SK-N-SH (cell line): ENCODE results near the gene TM2D3. TPM values are rescaled to one million over a fixed set of nuclear protein-coding genes. Genes with fewer than 3 reads are reported as not detected.

Source experiments
- CTCF ChIA-PET: fragments of 300-600, 350-600 bp; formaldehyde crosslinking; extraction: SDS; loops from one replicate; lab custom pipeline; 2021; lab: Yijun Ruan, JAX
- POLR2A ChIA-PET: fragments of 350-600 bp; sonication (Branson Sonifier 250); formaldehyde crosslinking; extraction: SDS; loops from one replicate; lab custom pipeline; 2020; ENCODE audit warnings: antibody characterized with exemption, inconsistent platforms; lab: Yijun Ruan, JAX
- DNase-seq: peaks from one replicate; pipeline ENCODE4 v3.0.0; 2012
- H2AFZ ChIP-seq: fragments of 200-600 bp; sonication (generic); 2 replicates; pipeline ENCODE4 v1.8.1; 2016; ENCODE audit warnings: antibody characterized with exemption, mild to moderate bottlenecking, low read depth
- H3F3A ChIP-seq: fragments of 200-600 bp; sonication (generic); replicated peaks from 2 replicates; pipeline ENCODE3; 2016; ENCODE audit warnings: antibody characterized with exemption, mild to moderate bottlenecking; ENCODE audit not compliant: insufficient read depth
- H3K27ac ChIP-seq, 2 experiments: fragments of 200-500 bp in 1 of 2; fragments of 200-600 bp in 1 of 2; sonication (Bioruptor generic) in 1 of 2; sonication (generic), shearing (Covaris generic) in 1 of 2; 2 replicates each; pipeline versions ENCODE4 v1.5.1 to v1.6.1; 2014 to 2016; ENCODE audit warnings: low read depth in 2 of 2, inconsistent platforms in 1 of 2, low read length in 1 of 2, mild to moderate bottlenecking in 1 of 2, mixed read lengths in 1 of 2
- H3K27me3 ChIP-seq: fragments of 200-600 bp; sonication (generic), shearing (Covaris generic); 2 replicates; pipeline ENCODE4 v1.6.1; 2016; ENCODE audit warnings: mixed run types; ENCODE audit not compliant: insufficient read depth
- H3K36me3 ChIP-seq, 2 experiments: fragments of 200-500 bp in 1 of 2; fragments of 200-600 bp in 1 of 2; sonication (Bioruptor generic) in 1 of 2; sonication (generic) in 1 of 2; replicated peaks in 1 of 2; 2 replicates each; pipeline versions ENCODE3 to v1.5.1; 2014 to 2016; ENCODE audit warnings: low read length in 1 of 2, mild to moderate bottlenecking in 1 of 2; ENCODE audit not compliant: insufficient read depth in 2 of 2, control insufficient read depth in 1 of 2
- H3K4me1 ChIP-seq, 2 experiments: fragments of 200-500 bp in 1 of 2; fragments of 200-600 bp in 1 of 2; sonication (Bioruptor generic) in 1 of 2; sonication (generic), shearing (Covaris generic) in 1 of 2; 2 replicates each; pipeline versions ENCODE4 v1.5.1 to v1.6.1; 2014 to 2016; ENCODE audit warnings: low read depth in 1 of 2, low read length in 1 of 2, mixed run types in 1 of 2; ENCODE audit not compliant: insufficient read depth in 2 of 2, control insufficient read depth in 1 of 2
- H3K4me2 ChIP-seq: fragments of 200-600 bp; sonication (generic), shearing (Covaris generic); 2 replicates; pipeline ENCODE4 v1.6.1; 2017; ENCODE audit warnings: mixed run types
- H3K4me3 ChIP-seq, 2 experiments: fragments of 200-500 bp in 1 of 2; fragments of 200-600 bp in 1 of 2; sonication (Bioruptor generic) in 1 of 2; sonication (generic), shearing (Covaris generic) in 1 of 2; 2 replicates each; pipeline versions ENCODE4 v1.5.1 to v1.8.1; 2014 to 2016; ENCODE audit warnings: low read depth in 2 of 2, inconsistent platforms in 1 of 2, low read length in 1 of 2, mild to moderate bottlenecking in 1 of 2, mixed read lengths in 1 of 2, moderate library complexity in 1 of 2
- H3K79me2 ChIP-seq: fragments of 200-600 bp; sonication (generic); 2 replicates; pipeline ENCODE4 v1.8.1; 2017; ENCODE audit warnings: mild to moderate bottlenecking; ENCODE audit not compliant: insufficient read depth
- H3K9ac ChIP-seq: fragments of 200-600 bp; sonication (generic); 2 replicates; pipeline ENCODE4 v1.6.1; 2017; ENCODE audit warnings: mixed run types
- H3K9me2 ChIP-seq: fragments of 200-600 bp; sonication (generic); 2 replicates; pipeline ENCODE4 v1.6.1; 2017; ENCODE audit warnings: mixed run types
- H3K9me3 ChIP-seq: fragments of 200-600 bp; sonication (generic); 2 replicates; pipeline ENCODE4 v1.6.1; 2017; ENCODE audit warnings: mixed run types, mild to moderate bottlenecking, moderate library complexity
- H4K20me1 ChIP-seq: fragments of 200-600 bp; sonication (generic); 2 replicates; pipeline ENCODE4 v1.6.1; 2017; ENCODE audit warnings: mild to moderate bottlenecking, mixed run types; ENCODE audit not compliant: insufficient read depth
- FOXJ3 ChIP-seq: sonication (generic); formaldehyde crosslinking; IDR thresholded peaks from 2 replicates; pipeline ENCODE4 v1.5.1; 2020; ENCODE audit warnings: mild to moderate bottlenecking, missing genetic modification reagents
- FOXM1 ChIP-seq: IDR thresholded peaks from 2 replicates; pipeline ENCODE4 v1.4.0; 2012; ENCODE audit warnings: low read depth, mild to moderate bottlenecking
- GATA2 ChIP-seq: sonication (generic); formaldehyde crosslinking; IDR thresholded peaks from 2 replicates; pipeline ENCODE4 v1.5.0; 2020; ENCODE audit warnings: mild to moderate bottlenecking, missing genetic modification reagents
- REST ChIP-seq: IDR thresholded peaks from 2 replicates; pipeline ENCODE4 v1.6.1; 2012; ENCODE audit warnings: mild to moderate bottlenecking, low read depth, low read length, moderate library complexity
- USF1 ChIP-seq: IDR thresholded peaks from 2 replicates; pipeline ENCODE4 v1.4.0; 2012; ENCODE audit warnings: low read depth, borderline replicate concordance
- WGBS: methylation state at CpG from one replicate; pipeline ENCODE4 v1.1.6; 2017; ENCODE audit warnings: low lambda C conversion rate; 5-methylcytosine and 5-hydroxymethylcytosine counted together
- polyA plus RNA-seq, 3 experiments: library from polyadenylated mRNA; depleted of rRNA; stranded (reverse); fragments of >200 nt; gene quantifications; 2 replicates each; pipeline ENCODE4 v1.2.3, GENCODE V29; 2012
- TF ChIP-seq, protein P1 (sequence below): fragments of 150-350 bp; IDR thresholded peaks from 2 replicates; pipeline ENCODE4 v1.6.1; 2017; ENCODE audit warnings: antibody characterized with exemption, low read length, low read depth, borderline replicate concordance

The TM2D3 gene
- polyA plus RNA-seq, 1 of the 3 experiments (the other 2 are of a cell fraction) = 73.3 TPM

DNA sequence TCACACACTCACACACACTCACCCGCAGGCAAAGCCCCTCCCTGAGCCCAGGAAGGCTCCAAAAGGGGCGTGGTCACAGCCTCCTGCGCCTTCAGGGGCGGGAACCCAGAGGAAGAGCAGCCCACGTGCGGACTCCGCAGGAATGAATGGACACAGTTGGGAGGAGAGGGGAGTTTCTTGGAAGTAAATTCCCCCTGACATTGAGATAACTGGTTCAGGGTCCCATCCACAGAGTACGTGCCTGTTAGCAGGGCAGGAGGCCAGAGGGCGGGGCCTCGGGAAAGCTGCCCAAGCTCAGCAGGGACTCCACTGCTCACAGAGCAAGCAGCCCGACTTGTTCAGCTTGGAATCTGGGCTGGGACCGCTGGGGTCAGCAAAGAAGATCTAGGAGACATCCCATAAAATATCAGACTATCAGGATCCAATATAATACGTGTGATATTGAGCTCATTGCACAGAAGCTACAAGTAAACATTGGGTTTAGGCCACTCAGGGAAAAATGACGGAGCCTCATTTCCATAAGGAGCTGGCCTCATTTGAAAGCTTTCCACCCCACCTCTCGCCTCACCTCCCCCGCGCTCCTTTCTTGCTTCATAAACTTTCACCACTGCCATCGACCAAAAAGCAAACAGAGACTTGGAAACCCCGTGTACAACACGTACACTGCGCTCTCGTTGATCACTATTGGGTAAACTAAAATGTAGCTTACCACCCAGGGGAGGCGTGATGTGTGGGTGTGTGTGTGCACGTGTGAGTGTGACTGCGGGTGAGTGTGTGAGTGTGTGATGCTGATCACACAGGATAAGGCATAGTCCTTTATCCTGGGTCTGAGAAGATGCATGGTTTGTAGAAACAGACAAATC, 36.0 kb downstream of the TM2D3 start:
- Histone ChIP-seq H3K4me3 (no peak overlapping the region), H3K9me2 (no peaks in the 10 kb centered on the region), H3K27me3 (no peaks in the 10 kb centered on the region), H3K79me2 (no peaks in the 10 kb centered on the region), H3K36me3 (no peaks in the 10 kb centered on the region), H3F3A (no peaks in the 10 kb centered on the region), H3K9me3 (no peaks in the 10 kb centered on the region), H2AFZ (no peak overlapping the region), H3K27ac (no peak overlapping the region), H3K4me2 (no peak overlapping the region), H3K9ac (no peak overlapping the region), H3K4me1 (peaks cover 0 to 76% of the 10 kb centered on the region in 2 experiments; a peak in 2 of 4 replicates), H4K20me1 (no peaks in the 10 kb centered on the region)
- TF ChIP-seq, protein P1, sequence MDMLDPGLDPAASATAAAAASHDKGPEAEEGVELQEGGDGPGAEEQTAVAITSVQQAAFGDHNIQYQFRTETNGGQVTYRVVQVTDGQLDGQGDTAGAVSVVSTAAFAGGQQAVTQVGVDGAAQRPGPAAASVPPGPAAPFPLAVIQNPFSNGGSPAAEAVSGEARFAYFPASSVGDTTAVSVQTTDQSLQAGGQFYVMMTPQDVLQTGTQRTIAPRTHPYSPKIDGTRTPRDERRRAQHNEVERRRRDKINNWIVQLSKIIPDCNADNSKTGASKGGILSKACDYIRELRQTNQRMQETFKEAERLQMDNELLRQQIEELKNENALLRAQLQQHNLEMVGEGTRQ = no peak
- TF ChIP-seq USF1 = no peak
- POLR2A ChIA-PET = no interaction called here
- CTCF ChIA-PET = interaction anchor here (0.8 to 2.5 kb wide), 3 partner anchors 9 to 26 kb away, joined by 3 to 8 read pairs (median 6); no protein-coding TSS in a partner anchor
- WGBS = 77% methylated on average over 23 of the region's 25 CpGs
- no peak for DNase-seq

GRCh38 chr15:101615414-101615985, 36.7 kb downstream of the TM2D3 start:
- Histone ChIP-seq H3K79me2 (no peaks in the 10 kb centered on the region), H3K27ac (no peak overlapping the region), H4K20me1 (no peaks in the 10 kb centered on the region), H2AFZ (no peak overlapping the region), H3K27me3 (no peaks in the 10 kb centered on the region), H3K9ac (no peak overlapping the region), H3K9me2 (no peaks in the 10 kb centered on the region), H3K4me3 (no peak overlapping the region), H3K4me1 (peaks cover 0 to 76% of the 10 kb centered on the region in 2 experiments; a peak in 2 of 4 replicates), H3K4me2 (no peak overlapping the region), H3K9me3 (no peaks in the 10 kb centered on the region), H3K36me3 (no peaks in the 10 kb centered on the region), H3F3A (no peaks in the 10 kb centered on the region)
- no peak for DNase-seq
- CTCF ChIA-PET = interaction anchor here (0.7 to 1.5 kb wide), 2 partner anchors 25 to 128 kb away, joined by 3 read pairs; no protein-coding TSS in a partner anchor
- 78% methylated on average over 6 of the region's 15 CpGs for WGBS
- POLR2A ChIA-PET = no interaction called here
- TF ChIP-seq REST (no peak), FOXM1 (no peak), FOXJ3 (no peak), GATA2 (CRISPR knock-in tag) (no peak)
